H9 (cell line): Measurements from ENCODE around the gene TRMT11. TPM values are rescaled to one million over a fixed set of nuclear protein-coding genes. Genes with fewer than 3 reads are reported as not detected.
A peak's percentile ranks its signal among the peaks of the same experiment; 100 is the strongest.

Experiments used
- DNase-seq: peaks from one replicate; pipeline ENCODE4 v3.0.0-alpha.2; 2017
- H2AFZ ChIP-seq: one replicate; pipeline ENCODE4 v1.6.1; 2013; ENCODE audit warnings: mild to moderate bottlenecking, low read length, control low read depth, moderate library complexity
- H2AK5ac ChIP-seq: 2 replicates; pipeline ENCODE4 v1.6.1; 2013; ENCODE audit warnings: low read length, control low read depth, mixed read lengths; ENCODE audit not compliant: insufficient read length
- H2BK120ac ChIP-seq: one replicate; pipeline ENCODE4 v1.6.1; 2013; ENCODE audit warnings: low read depth, mild to moderate bottlenecking, low read length, control low read depth, inconsistent platforms; ENCODE audit not compliant: poor library complexity, severe bottlenecking
- H2BK12ac ChIP-seq: 2 replicates; pipeline ENCODE4 v1.6.1; 2013; ENCODE audit warnings: low read length, control low read depth, mixed read lengths, low read depth; ENCODE audit not compliant: insufficient read length
- H2BK15ac ChIP-seq: 2 replicates; pipeline ENCODE4 v1.6.1; 2013; ENCODE audit warnings: low read depth, low read length, control low read depth
- H2BK20ac ChIP-seq: one replicate; pipeline ENCODE4 v1.6.1; 2013; ENCODE audit warnings: low read depth, mild to moderate bottlenecking, low read length, control low read depth, inconsistent platforms; ENCODE audit not compliant: poor library complexity, severe bottlenecking
- H2BK5ac ChIP-seq: 2 replicates; pipeline ENCODE4 v1.6.1; 2013; ENCODE audit warnings: low read length, control low read depth, mixed read lengths; ENCODE audit not compliant: insufficient read length
- H3K14ac ChIP-seq: 2 replicates; pipeline ENCODE4 v1.6.1; 2013; ENCODE audit warnings: low read length, control low read depth; ENCODE audit not compliant: insufficient read depth
- H3K18ac ChIP-seq: 2 replicates; pipeline ENCODE4 v1.6.1; 2013; ENCODE audit warnings: low read depth, mild to moderate bottlenecking, mixed read lengths, low read length, control low read depth; ENCODE audit not compliant: insufficient read length
- H3K23ac ChIP-seq: 2 replicates; pipeline ENCODE4 v1.6.1; 2013; ENCODE audit warnings: low read length, control low read depth, mixed read lengths, low read depth; ENCODE audit not compliant: insufficient read length
- H3K23me2 ChIP-seq: 2 replicates; pipeline ENCODE4 v1.6.1; 2013; ENCODE audit warnings: low read depth, mild to moderate bottlenecking, mixed read lengths, low read length, control low read depth; ENCODE audit not compliant: insufficient read length, poor library complexity, severe bottlenecking
- H3K27ac ChIP-seq: 2 replicates; pipeline ENCODE4 v1.5.1; 2013; ENCODE audit warnings: low read length, control low read depth, mixed read lengths, low read depth; ENCODE audit not compliant: insufficient read length
- H3K27me3 ChIP-seq: 2 replicates; pipeline ENCODE4 v1.6.1; 2013; ENCODE audit warnings: low read length, control low read depth, inconsistent platforms; ENCODE audit not compliant: insufficient read depth
- H3K4ac ChIP-seq: 2 replicates; pipeline ENCODE4 v1.6.1; 2013; ENCODE audit warnings: low read depth, mild to moderate bottlenecking, control low read depth, inconsistent platforms, low read length, moderate library complexity
- H3K4me1 ChIP-seq: 2 replicates; pipeline ENCODE4 v1.6.1; 2013; ENCODE audit warnings: low read length, control low read depth, inconsistent platforms; ENCODE audit not compliant: insufficient read depth
- H3K4me2 ChIP-seq: 2 replicates; pipeline ENCODE4 v1.6.1; 2013; ENCODE audit warnings: low read length, control low read depth, mixed read lengths; ENCODE audit not compliant: insufficient read length, insufficient read depth
- H3K56ac ChIP-seq: 2 replicates; pipeline ENCODE4 v1.6.1; 2013; ENCODE audit warnings: low read depth, mild to moderate bottlenecking, mixed read lengths, low read length, control low read depth; ENCODE audit not compliant: insufficient read length
- H3K79me1 ChIP-seq: 2 replicates; pipeline ENCODE4 v1.6.1; 2013; ENCODE audit warnings: low read depth, mild to moderate bottlenecking, moderate library complexity, low read length, control low read depth, inconsistent platforms; ENCODE audit not compliant: insufficient read depth, poor library complexity, severe bottlenecking
- H3K79me2 ChIP-seq: 2 replicates; pipeline ENCODE4 v1.6.1; 2013; ENCODE audit warnings: low read length, control low read depth, inconsistent platforms; ENCODE audit not compliant: insufficient read depth
- H3K9ac ChIP-seq: 2 replicates; pipeline ENCODE4 v1.6.1; 2013; ENCODE audit warnings: low read length, control low read depth, mixed read lengths; ENCODE audit not compliant: insufficient read length; ENCODE audit errors: extremely low read depth
- H3K9me3 ChIP-seq: one replicate; pipeline ENCODE4 v1.6.1; 2013; ENCODE audit warnings: low read depth, low read length, inconsistent platforms; ENCODE audit not compliant: control insufficient read depth
- H3T11ph ChIP-seq: one replicate; pipeline ENCODE4 v1.6.1; 2013; ENCODE audit warnings: mild to moderate bottlenecking, low read length, control low read depth, inconsistent platforms
- H4K20me1 ChIP-seq: one replicate; pipeline ENCODE4 v1.6.1; 2013; ENCODE audit not compliant: control insufficient read depth, insufficient read length, insufficient read depth
- H4K5ac ChIP-seq: 2 replicates; pipeline ENCODE4 v1.6.1; 2013; ENCODE audit warnings: low read depth, mild to moderate bottlenecking, mixed read lengths, low read length, control low read depth; ENCODE audit not compliant: insufficient read length
- H4K8ac ChIP-seq: replicated peaks from 2 replicates; pipeline ENCODE4 v1.6.1; 2013; ENCODE audit warnings: low read length, control low read depth, mixed read lengths, low read depth; ENCODE audit not compliant: insufficient read length
- H4K91ac ChIP-seq: 2 replicates; pipeline ENCODE4 v1.6.1; 2013; ENCODE audit warnings: low read depth, mild to moderate bottlenecking, moderate library complexity, mixed read lengths, low read length, control low read depth; ENCODE audit not compliant: insufficient read length
- H3K27ac Mint-ChIP-seq, 3 experiments: 2 replicates in 2 of 3; 3 replicates in 1 of 3; pipeline ENCODE4 v1.8.0; 2020 to 2021; ENCODE audit warnings: mixed read lengths in 3 of 3, mild to moderate bottlenecking in 1 of 3, moderate library complexity in 1 of 3
- H3K27me3 Mint-ChIP-seq: 2 replicates; pipeline ENCODE4 v1.8.0; 2021; ENCODE audit warnings: low read depth, mild to moderate bottlenecking, moderate library complexity, mixed read lengths
- H3K36me3 Mint-ChIP-seq, 3 experiments: 2 replicates in 2 of 3; 3 replicates in 1 of 3; pipeline ENCODE4 v1.8.0; 2020 to 2021; ENCODE audit warnings: low read depth in 3 of 3, mixed read lengths in 3 of 3; ENCODE audit not compliant: insufficient read depth in 1 of 3
- H3K4me1 Mint-ChIP-seq, 2 experiments: 2 replicates each; pipeline ENCODE4 v1.8.0; 2020; ENCODE audit warnings: mixed read lengths in 2 of 2
- H3K4me3 Mint-ChIP-seq, 2 experiments: 2 replicates in 1 of 2; 3 replicates in 1 of 2; pipeline ENCODE4 v1.8.0; 2020 to 2021; ENCODE audit warnings: mild to moderate bottlenecking in 2 of 2, mixed read lengths in 2 of 2, moderate library complexity in 1 of 2
- H3K9me3 Mint-ChIP-seq, 2 experiments: 2 replicates in 1 of 2; 3 replicates in 1 of 2; pipeline ENCODE4 v1.8.0; 2020; ENCODE audit warnings: mild to moderate bottlenecking in 2 of 2, mixed read lengths in 2 of 2, moderate library complexity in 1 of 2
- CTCF ChIP-seq: fragments of 200-600 bp; sonication (generic); conservative IDR thresholded peaks from 3 replicates; pipeline ENCODE4 v1.8.0; 2021; ENCODE audit warnings: antibody characterized with exemption, mild to moderate bottlenecking
- WGBS: extraction: QIAGEN DNeasy Blood & Tissue Kit; methylation state at CpG from one replicate; pipeline ENCODE4 v1.1.7; 2013; ENCODE audit warnings: missing lambda C conversion rate, low lambda C conversion rate, mixed read lengths; ENCODE audit not compliant: insufficient read length; ENCODE audit errors: extremely low coverage; 5-methylcytosine and 5-hydroxymethylcytosine counted together
- total RNA-seq: library from RNA; stranded (reverse); gene quantifications from 2 replicates; pipeline ENCODE4 v1.2.1, GENCODE V29; 2021

Gene TRMT11
- total RNA-seq, 1 experiment from 2014 or later: 31.1 TPM

GRCh38 chr6:125974214-125974866, 12.0 kb upstream of the TRMT11 start:
- TF ChIP-seq CTCF: peak; percentile 66
- Histone ChIP-seq H3T11ph (no peak overlapping the region), H3K79me2 (no peaks in the 10 kb centered on the region), H3K4me1 (no peaks in the 10 kb centered on the region), H2BK15ac (no peak overlapping the region), H3K27me3 (no peaks in the 10 kb centered on the region), H3K9me3 (no peaks in the 10 kb centered on the region), H3K56ac (no peak overlapping the region), H2BK12ac (no peak overlapping the region), H3K27ac (no peak overlapping the region), H3K79me1 (no peaks in the 10 kb centered on the region), H3K14ac (no peak overlapping the region), H2BK120ac (no peak overlapping the region), H3K9ac (no peak overlapping the region), H3K23ac (no peak overlapping the region), H4K8ac (no peak overlapping the region), H3K4me2 (no peak overlapping the region), H3K4ac (no peak overlapping the region), H4K5ac (no peak overlapping the region), H2AK5ac (no peak overlapping the region), H2BK20ac (no peak overlapping the region), H4K91ac (no peak overlapping the region), H3K23me2 (no peaks in the 10 kb centered on the region), H3K18ac (no peak overlapping the region), H2BK5ac (no peak overlapping the region), H2AFZ (no peak overlapping the region), H4K20me1 (no peaks in the 10 kb centered on the region)
- Mint-ChIP-seq H3K4me1 (no peaks in the 10 kb centered on the region), H3K27ac (no peak overlapping the region), H3K27me3 (no peaks in the 10 kb centered on the region), H3K36me3 (peaks cover 0 to 4% (median 0%) of the 10 kb centered on the region in 3 experiments; a peak in 3 of 7 replicates), H3K9me3 (no peaks in the 10 kb centered on the region), H3K4me3 (no peak overlapping the region)
- no CpG with 5 or more reads among the region's 5 CpGs for WGBS
- no peak for DNase-seq
